Measurements from ENCODE around the gene RTN4R.

Gene RTN4R

DNA sequence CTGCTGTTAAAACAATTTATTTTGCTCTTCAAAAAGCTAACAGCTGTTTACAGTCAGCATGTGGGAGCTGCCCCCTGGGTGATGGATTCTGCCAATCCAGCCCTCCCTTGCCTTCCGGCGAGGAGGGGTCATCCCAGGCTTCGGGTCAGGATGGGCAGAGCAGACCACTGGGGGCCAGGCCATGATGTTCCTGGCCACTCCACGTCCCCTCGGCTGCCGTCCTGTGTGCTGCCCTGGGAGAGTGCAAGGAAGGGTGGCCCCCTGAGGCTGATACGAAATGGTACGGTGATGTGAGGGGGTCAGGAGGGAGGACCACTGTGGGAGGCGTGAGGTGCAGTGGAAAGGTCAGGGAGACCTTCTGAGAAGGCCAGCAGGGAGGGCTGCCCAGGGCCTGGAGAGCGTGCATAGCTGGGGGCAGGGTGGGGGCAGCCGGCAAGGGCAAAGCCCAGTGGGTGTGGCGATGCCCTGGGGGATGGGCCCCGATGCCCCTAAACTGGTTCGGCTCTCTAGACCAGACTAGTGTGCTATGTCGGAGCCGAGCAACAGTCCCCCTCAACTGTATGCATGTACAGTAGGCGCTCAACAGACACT is 41.3 kb downstream of the RTN4R start:
- no peak for DNase-seq

DNA sequence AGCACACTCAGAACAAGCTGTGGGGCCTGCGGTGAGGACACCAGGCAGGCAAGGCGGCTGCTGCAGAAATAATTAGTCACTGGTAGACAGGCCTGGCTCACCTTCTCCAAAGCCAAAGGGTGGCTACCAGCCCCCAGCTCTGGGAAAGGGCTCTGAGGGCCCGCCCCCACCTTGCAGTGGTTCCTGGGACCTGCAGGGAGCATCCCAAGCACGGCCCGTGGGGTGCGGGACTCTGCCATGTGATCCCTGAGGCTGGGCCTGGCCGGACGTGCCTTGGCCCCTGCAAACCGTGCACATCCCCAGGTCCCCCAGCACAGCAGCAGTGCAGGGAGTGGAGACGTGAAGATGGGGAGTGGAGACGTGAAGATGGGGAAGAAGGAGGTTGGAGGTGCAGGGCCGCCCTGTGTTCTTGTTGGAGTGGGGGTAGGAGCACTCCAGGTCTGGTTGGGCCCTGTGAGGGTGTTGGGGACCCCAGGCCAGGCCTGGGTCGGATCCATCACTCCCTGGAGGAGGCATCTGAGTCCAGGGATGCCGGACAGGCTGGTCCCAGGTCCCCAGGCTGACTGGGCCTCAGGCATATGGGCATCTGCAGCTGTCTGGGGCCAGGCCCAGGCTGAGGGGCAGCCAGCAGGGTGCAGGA is 41.9 kb downstream of the RTN4R start:
- DNase-seq, result no peak

DNA sequence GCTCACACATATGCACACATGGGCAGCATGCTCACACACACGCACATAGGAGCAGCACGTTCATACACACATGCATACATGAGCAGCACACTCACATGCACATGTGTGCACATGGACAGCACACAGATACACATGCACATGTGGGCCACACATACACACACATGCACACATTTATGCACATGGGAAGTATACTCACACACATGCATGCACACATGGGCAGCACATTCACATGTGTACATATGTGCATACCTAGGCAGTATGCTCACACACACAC is 42.5 kb downstream of the RTN4R start:
- DNase-seq, result no peak

DNA sequence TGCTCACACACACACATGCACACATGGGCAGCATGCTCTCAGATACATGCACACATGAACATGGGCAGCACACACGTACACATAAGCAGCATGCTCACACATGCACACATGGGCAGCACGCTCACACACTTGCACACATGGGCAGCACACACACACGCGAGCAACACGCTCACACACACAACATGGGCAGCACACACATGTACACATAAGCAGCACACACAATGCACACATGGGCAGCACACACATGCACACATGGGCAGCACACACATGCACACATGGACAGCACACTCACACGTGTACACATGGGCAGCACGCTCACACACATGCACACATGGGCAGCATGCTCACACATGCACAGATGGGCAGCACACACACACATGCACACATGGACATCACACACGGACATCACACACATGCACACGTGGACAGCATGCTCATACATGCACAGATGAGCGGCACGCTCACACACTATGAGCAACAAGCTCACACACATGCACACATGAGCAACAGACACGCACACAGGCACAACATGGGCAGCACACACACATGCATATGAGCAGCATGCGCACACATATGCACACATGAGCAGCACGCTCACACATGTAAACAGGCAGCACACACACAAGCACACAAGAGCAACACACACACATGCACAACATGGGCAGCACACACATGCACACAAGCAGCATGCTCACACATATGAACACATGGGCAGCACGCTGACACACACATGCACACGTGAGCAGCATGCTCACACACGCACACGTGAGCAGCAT is 43.0 kb downstream of the RTN4R start:
- no peak for DNase-seq

DNA sequence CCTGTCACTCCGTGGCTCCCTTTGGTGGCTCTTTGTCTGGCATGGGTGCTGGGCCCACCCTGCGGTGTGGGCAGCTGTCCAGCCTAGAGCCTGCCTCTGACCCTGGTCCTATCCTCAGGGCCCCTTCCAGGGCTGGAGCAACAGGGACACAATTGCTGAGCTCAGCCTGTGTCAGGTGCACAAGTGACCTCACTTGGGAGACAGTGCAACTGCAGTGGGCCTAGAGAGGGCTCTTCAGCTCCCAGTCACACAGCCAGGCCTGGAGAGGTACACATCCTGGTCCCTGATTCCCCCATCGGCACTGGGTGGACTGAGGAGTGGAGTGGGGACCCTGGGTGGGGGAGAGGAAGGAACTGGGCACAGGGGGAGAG is 43.9 kb downstream of the RTN4R start:
- DNase-seq, result no peak

DNA sequence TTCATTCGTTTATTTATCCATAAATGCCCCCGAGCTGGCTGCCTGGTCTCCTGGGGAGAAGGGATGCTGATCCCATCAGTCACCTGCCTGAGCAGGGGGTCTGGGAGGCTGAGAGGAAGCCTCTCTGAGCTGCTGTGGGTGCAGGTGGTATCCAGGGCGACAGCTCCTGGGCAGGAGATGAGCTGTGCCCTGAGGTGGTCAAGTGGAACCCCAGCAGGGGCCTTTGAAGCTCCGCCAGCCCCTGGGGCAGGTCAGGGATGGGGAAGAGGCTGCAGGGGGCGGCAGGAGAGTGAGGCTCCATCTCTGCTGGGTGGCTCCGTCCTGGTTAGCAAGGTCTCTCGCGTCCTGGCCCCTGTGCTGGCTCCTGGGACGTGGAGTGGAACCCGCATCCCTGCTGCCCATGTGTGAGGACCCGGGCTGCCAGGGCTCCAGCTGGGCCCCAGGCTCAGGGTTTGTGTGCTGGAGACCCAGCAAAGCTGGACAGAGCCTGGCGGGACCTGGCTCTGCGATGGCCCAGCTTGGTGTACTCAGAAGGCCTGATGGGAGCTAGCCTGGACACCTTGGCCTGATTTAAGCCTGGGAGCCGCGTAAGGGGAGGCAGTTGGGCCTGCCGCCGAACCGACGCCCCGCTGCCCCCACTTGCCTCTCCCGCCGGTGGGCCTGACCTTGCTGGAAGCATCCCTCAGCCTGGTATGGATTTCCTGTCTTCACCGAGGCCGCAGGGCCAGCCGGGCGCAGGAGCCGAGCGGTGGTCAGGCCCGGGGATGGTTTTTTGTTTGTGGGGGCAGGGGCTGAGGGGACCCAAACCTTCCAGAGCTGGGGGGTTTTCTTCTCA is 44.5 kb downstream of the RTN4R start:
- DNase-seq, result no peak

DNA sequence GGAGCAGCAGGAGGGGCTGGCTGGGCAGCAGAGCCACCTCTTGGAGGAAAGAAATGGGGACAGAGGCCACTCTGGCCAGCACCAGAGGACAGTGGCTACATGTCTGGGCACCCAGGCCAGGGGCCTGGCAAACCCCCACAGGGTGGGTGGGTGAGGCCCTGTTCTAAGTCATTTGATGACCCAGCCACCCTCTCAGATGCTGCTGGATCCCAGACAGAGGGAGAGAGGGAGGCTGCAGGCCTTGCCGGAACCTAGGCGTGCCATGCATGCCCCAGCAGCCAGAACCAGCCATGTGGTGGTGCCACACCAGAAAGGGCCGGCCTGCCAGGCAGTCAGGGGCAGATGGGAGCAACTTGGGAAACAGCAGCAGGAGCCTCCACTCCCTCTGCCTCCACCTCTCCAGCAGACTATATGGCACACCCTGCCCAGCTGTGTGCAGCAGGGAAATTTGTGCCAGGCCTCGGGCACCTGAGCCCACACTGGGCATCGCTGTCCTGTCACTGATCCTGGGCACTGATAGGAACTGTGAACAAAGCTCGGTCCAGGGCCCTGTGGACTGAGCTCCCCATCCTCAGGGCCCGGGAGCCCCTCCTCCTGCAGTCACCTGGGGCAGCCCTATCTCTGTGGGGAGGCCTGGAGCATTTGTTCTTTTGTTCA is 45.2 kb downstream of the RTN4R start:
- no peak for DNase-seq

DNA sequence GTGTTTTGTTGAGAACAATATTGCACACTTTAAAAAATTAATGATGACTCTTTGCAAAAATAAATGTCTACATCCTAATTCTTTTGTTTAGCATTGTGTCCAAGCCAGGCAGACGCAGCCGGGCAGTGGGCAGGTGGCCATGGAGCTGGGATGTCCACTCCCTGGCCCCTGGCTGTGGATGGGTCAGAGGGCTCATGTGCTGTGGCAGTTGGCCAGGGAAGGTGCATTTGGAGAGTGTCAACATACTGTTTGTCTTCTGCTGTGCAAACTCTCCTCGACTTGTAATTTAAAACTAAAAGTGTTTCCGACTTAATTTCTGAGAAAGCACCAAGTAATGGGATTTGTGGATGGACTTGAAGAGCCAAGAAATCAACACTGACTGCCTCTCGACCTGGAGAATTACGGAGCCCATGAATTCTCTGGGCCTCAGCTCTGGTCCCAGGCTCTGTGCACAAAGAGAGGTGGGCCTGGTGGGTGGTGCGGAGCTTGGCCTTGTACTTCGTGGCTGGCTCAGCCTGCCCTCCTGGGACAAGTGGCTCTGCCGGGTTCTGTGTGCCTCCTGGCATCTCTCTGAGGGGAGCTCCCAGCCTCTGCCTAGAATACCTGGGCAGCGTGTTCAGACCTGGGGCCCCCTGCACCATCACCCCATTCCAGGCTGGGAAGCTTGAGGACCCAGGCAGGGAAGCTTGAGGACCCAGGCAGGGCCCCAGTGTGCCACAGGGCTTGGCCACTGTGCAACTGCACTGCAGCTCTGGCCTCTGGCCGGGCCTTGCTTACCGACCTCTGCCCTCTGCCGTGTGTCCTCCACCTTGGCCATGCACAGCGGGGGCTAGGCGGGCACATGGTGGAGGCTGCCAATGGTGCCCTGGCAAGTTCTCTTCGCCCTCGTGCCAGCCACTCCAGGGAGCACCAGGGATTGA is 46.4 kb downstream of the RTN4R start:
- no peak for DNase-seq

DNA sequence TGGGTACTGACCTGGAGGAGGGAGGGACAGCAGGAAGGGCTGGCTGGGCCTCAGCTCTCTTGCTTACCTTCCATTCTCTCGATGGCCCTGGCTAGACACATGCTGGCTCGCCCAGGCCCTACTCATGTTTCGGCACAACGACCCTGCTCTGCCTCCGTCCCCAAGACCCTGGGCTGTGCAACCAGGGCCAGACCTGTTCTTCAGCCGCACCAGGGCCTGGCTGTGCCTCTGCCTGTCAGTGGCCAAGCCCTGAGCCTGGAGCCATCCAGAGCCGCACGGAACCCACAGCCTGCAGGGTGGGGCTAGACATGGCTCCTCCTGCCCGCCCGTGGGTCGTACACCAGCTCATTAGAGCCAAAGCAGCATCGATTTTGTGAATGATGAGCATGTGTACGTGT is 47.5 kb downstream of the RTN4R start:
- DNase-seq, result no peak

DNA sequence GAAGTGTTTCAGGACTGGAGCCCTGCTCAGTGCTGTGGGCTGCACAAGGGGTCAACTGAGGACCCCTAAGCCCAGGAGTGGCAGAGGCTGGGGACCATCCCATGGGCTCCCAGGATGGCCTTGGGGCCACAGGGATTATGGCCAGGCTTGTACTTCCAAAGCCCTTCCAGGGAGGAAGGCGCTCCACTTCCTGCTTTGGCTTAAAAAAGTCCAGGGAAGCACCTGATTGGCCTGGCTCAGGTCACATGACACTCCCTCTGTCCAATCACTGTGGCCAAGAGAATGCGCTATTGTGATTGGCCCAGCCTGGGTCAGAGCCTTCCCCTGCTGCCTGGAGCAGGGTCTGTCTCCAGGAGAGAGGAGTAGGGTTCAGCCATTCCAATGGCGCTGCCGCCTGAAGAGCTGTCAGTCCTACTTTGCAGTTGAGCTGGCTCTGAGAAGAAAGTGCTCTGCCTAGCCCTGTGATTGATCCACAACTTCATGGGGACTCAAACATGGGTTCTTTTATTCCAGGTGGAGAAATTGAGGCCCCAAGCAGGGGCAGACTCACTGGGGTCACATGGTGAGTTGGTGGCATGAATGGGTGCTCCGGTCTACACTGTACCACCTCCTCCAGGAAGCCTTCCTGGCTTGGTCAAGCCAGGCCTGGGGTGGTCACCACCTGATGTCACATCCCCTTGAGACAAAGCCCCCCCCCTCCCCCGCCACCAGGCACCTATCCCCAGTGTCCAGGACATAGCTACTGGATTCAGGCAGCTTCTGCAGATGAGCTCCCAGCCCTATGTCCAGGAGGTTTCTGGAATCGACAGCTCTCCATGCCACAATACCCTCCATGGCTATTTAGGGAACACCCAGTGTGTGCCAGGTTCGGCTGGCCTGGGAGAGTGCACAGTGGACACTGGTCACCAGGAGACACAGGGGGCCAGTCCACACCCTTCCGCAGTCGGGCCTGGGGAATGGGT is 48.2 kb downstream of the RTN4R start:
- no peak for DNase-seq

DNA sequence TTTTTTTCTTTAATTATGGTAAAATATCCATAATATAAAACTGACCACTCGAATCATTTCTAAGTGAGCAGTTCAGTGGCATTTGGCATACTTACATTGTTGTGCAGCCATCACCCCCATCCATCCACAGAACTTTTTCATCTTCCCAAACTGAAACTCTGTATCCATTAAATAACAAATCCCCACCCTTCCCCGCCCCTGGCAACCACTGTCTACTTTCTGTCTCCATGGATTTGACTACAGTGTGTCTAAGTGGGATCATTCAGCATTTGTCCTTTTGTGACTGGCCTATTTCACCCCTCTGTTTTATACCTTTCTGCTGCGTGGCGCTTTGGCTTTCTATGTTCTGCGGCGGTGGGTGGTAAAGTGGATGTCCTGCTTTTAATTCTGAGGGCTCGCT is 49.1 kb downstream of the RTN4R start:
- no peak for DNase-seq

DNA sequence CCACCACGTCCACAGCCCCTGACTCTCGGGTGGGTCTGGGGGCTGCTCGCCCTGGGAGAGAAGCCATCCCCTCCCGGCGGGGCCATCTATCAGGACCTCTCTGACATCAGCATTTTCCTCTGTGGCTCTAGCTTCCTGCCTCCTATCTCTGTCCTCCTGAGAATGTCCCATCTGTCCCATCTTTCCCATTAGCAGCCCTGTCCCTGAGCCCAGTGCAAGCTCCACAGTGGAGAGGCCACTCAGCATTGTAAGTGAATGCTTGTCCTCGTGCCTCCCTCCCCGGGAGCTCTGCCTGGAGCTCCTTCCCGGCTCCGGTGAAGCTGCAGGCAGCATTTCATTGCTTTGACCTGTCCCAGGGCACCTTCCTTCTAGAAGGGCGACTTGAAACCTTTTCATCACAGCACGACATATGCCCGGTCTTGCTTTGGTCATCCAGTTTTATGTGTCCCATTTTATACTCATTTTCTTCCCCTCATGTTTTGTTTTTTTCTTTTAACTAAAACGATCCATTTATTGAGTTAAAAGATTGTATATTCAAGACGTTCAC is 49.7 kb downstream of the RTN4R start:
- no peak for DNase-seq

DNA sequence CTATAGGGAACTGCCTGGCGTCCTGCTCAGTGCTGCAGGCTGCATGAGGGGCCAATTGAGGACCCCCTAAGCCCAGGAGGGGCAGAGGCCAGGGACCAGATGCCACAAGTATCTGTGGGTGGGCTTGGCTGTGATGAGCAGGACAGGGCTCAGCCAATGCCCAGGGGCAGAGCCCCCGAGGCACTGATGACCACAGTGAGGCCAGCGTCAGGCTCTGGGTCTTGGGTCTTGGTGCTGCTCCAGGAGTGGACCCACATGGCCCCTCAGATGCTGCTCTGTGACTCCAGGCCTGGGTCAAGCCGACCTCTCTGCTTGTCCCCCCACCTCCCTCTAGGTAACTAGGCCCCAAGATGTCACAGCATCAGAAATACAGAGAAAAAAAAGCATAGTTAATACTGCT is 50.6 kb downstream of the RTN4R start:
- DNase-seq, result no peak

DNA sequence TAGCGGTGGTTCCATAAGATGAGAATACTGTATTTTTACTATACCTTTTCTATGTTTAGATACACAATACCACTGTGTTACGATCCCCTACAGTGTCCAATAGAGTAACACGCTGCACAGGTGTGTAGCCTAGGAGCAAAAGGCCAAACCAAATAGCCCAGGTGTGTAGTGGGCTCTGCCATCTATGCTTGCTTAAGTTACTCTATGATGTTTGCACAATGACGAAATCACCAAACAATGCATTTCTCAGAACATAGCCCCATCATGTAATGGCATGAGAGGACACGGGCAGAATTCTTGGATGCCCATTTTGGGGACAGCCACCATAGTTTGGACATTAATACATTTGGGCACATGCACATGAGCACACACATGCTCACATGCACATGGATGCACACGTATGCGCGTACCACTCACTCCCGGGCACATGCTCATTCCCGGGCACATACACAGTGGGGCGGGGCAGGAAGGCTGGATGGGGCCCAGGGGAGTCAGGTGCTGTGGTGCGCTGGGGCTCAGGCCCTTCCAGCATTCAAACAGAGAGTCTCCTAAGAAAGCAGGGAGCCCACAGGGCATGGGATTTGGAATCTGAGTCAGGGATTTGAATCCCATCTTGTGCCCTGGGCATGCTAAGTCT is 51.1 kb downstream of the RTN4R start:
- no peak for DNase-seq

DNA sequence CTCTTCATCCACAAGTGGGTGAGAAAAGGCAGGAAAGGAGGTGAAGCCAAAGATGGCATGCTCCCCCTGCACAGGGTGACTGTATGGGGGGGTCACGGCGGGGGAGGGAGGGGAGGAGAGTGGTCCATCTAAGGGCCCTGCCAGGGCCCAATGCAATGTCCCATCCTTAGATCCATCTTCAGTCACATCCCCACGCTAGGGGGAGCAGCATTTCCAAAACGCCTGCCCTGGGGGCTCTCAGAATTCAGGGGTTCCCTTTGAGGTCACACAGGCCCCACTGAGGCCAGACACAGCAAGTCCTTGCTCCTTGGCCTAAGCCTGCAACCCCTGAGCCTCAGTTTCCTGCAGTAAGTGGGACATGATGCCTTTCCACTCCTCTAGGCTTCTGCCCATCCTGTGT is 52.4 kb downstream of the RTN4R start:
- DNase-seq, result no peak

DNA sequence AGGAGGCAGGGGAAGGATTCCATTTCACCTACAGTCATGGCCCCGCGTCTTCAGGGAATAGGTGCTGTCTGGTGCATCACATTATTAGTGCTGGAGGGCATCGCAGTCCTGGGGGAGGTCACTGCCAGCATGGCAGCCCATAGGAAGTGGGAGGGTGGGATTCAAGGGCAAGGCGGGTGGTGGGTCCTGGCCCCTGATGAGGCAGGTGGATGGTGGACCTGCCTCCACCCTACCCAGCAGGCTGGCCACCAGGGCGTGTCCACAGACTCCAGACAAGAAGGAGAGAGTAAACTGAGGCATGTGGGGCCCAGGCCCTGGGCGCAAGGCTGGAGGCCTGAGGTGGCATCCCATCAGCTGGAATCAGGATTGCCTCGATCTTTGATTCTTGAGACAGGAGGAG is 53.3 kb downstream of the RTN4R start:
- no peak for DNase-seq

DNA sequence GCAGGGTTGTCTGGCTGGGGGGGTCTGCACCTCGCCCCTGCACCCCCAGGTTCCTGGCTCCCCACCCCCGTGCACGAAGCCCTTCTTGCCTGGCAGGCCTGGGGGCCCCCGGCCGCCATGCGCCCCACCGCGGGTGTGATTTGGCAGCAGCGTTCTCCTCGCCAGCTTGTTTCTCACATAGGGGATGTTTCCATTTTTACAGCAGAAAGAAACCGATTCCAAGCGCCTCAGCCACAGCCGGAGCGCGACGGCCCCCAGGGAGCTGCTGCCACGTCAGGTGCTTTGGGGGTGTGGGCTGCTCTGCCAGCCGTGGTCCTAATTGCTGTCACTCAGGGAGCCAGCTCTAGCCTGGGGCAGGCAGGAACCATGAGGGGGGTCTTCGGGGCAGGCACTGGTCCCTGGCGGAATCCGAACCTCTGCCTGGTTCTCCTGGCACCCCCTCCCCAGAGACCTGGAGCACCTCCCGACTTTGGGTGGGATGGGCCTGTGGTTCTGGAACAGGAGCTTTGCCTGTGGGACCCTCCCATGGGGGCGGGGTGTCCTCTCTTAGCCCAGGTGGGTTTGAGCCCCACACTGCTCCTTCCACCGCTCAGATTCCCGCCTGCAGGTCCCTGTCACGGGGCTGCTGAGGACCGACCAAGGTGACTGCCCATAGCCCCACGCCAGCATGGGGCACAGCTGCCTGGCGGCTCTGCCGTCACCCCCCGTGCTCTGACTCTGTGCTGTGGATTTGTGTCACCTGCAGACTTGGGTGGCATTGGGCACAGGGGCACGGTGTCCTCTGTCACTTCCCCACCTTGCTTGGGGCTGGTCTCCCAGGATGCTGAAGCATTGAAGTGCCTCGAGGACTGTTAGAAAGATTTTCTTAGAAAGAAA is 54.0 kb downstream of the RTN4R start:
- no peak for DNase-seq

DNA sequence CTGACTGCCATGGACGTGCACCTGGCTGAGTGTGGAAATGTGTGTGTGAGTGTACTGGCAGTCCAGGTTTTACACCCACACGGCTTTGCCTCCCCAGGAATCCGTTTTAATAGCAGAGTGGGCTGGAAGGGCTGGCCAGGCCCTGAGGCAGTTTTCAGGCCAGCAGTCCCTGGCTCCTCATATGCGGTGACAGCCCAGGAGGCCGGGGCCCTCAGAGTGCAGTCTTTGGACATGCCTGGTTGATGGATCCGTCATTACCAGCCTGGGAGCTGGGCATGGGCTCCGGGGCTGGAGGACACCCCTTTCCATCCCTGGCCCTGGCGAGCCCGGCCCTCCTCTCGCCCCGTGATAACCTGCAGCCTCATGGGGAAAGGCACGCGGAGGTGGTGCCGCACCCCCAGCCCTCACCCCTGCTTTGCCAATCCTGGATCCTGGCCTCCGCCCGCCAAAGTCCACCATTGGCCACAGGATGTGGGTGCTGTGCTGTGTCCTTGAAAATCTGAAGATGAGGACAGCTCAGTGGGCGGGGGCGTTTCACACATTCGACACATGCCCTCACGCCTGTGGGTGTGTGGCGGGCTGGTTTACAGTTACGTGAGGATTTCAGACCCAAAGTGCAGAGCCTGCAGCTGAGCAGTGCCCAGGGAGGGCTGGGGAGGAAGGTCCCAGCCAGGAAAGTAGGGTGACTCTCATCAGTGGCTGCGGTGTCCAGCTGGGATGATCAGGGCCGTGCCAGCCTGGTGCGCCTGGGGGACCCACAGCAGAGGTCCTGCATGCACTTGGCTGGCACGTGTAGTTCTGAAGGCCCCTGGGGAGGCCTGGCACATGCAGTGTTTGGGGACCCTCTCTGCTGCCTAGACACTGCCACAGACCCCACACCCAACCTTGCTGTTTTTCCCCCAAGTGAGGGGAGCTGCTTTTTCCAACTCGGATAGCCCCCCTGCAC is 55.1 kb downstream of the RTN4R start:
- DNase-seq, result no peak
